Right lobe of liver (tissue), 6 donors: ENCODE measurements around the gene NAALADL2. TPM values are rescaled to one million over a fixed set of nuclear protein-coding genes. Genes with fewer than 3 reads are reported as not detected.
"Not testable (repeated sequence)": the region's sequence is repeated elsewhere in the genome, so short reads cannot be mapped to it uniquely, and the experiment has no call there.

Experiments used
- ATAC-seq, 4 donors: fragments of 200-7000 bp; cut with Tn5 transposase; one replicate each; pipeline ENCODE4 v1.9.1; 2020; ENCODE audit warnings: mild to moderate bottlenecking in 4 of 4, moderate library complexity in 4 of 4
- DNase-seq, 3 donors: peaks; one replicate each; pipeline ENCODE4 v3.0.0-alpha.2; 2020
- H3K27ac ChIP-seq, 3 donors: fragments of 200-600 bp; one replicate each; pipeline ENCODE4 v1.8.0; 2022
- H3K27me3 ChIP-seq, 2 donors: fragments of 200-600 bp; one replicate each; pipeline ENCODE4 v1.8.0; 2022
- H3K36me3 ChIP-seq, 4 donors: fragments of 200-600 bp; sonication (generic) in 1 of 4; one replicate each; pipeline versions ENCODE4 v1.5.1 to v1.8.0; 2017 to 2022; ENCODE audit warnings: control low read depth in 1 of 4
- H3K4me1 ChIP-seq, 4 donors: fragments of 200-600 bp; sonication (generic) in 1 of 4; one replicate each; pipeline versions ENCODE4 v1.5.1 to v1.8.0; 2017 to 2022; ENCODE audit warnings: control low read depth in 1 of 4
- H3K4me3 ChIP-seq, 3 donors: fragments of 200-600 bp; one replicate each; pipeline ENCODE4 v1.8.0; 2022
- H3K9me3 ChIP-seq, 4 donors: fragments of 200-600 bp; sonication (generic) in 1 of 4; one replicate each; pipeline versions ENCODE4 v1.5.1 to v1.8.0; 2017 to 2022; ENCODE audit warnings: control low read depth in 1 of 4
- CTCF ChIP-seq, 4 donors: fragments of 200-600 bp in 3 of 4; fragments of 450-650 bp in 1 of 4; IDR thresholded peaks; one replicate each; pipeline versions ENCODE4 v1.5.1 to v1.8.0; 2016 to 2022; ENCODE audit warnings: antibody characterized with exemption in 4 of 4, mild to moderate bottlenecking in 2 of 4
- POLR2A ChIP-seq: fragments of 450-650 bp; IDR thresholded peaks from one replicate; pipeline ENCODE4 v1.6.1; 2017; ENCODE audit warnings: antibody characterized with exemption, mild to moderate bottlenecking
- WGBS: methylation state at CpG from one replicate; pipeline ENCODE4 v1.1.6; 2018; ENCODE audit warnings: low coverage, low lambda C conversion rate; ENCODE audit not compliant: insufficient coverage; ENCODE audit errors: missing lambda C conversion rate; 5-methylcytosine and 5-hydroxymethylcytosine counted together
- intact Hi-C, 2 donors: fragments of 100-400 bp; cut with DNase I; formaldehyde crosslinking; loops; one replicate each; pipeline versions ENCODE4 v1.11.2 to v1.14.1; 2022
- total RNA-seq, 6 experiments: library from RNA; depleted of rRNA in 2 of 6; stranded (reverse); fragments of >200 nt in 2 of 6; fragmentation: NEBNext Ultra II Directional in 3 of 6; extraction: Animal tissue kit (Norgen Biotek cat#: 25700) in 3 of 6; gene quantifications; one replicate each; pipeline versions ENCODE4 v1.1.0 to v1.2.4, GENCODE V29; 2016 to 2023
- donor health status: DM: no; HTN: yes; CAD: no.
- donor health status: DM: no; HTN: no; CAD: no.
- donor health status: DM: no; HTN: no; CAD: no.
- donor health status: DM: no; HTN: yes; CAD: no.
- donor health status: DM: no; HTN: yes; CAD: no.

Gene NAALADL2
- total RNA-seq, 6 experiments from 2014 or later: 0.86 to 4.9 (median 3.2) TPM

GRCh38 chr3:175792245-175792644 lies 933.1 kb downstream of the NAALADL2 start:
- no peak for DNase-seq
- H3K27me3 ChIP-seq: no peaks in the 10 kb centered on the region
- ATAC-seq: peak in 3 of 4 donors; percentile 37 to 65 (median 60)
- no peak overlapping the region for H3K4me3 ChIP-seq
- no peaks in the 10 kb centered on the region for H3K36me3 ChIP-seq
- TF ChIP-seq POLR2A: no peak
- no peak for TF ChIP-seq CTCF (IDR thresholded peaks at IDR 0.05)
- intact Hi-C loops: no loop called here
- H3K9me3 ChIP-seq: no peaks in the 10 kb centered on the region
- no peak overlapping the region for H3K27ac ChIP-seq
- H3K4me1 ChIP-seq: no peaks in the 10 kb centered on the region

GRCh38 chr3:175798326-175798725 lies 939.2 kb downstream of the NAALADL2 start:
- intact Hi-C loops: no loop called here
- TF ChIP-seq CTCF (IDR thresholded peaks at IDR 0.05) (no peak), POLR2A (no peak)
- no peaks in the 10 kb centered on the region for H3K36me3 ChIP-seq

GRCh38 chr3:175805825-175806224 lies 946.7 kb downstream of the NAALADL2 start:
- ATAC-seq (no peak), DNase-seq (no peak)
- intact Hi-C loops: no loop called here
- no peak overlapping the region for H3K4me3 ChIP-seq
- no peaks in the 10 kb centered on the region for H3K4me1 ChIP-seq
- no peak for TF ChIP-seq POLR2A
- no peak for TF ChIP-seq CTCF (IDR thresholded peaks at IDR 0.05)
- WGBS: 69% methylated on average over 2 of the region's 2 CpGs
- no peaks in the 10 kb centered on the region for H3K9me3 ChIP-seq
- no peaks in the 10 kb centered on the region for H3K36me3 ChIP-seq
- no peaks in the 10 kb centered on the region for H3K27me3 ChIP-seq
- H3K27ac ChIP-seq: no peak overlapping the region

More at GRCh38 chr3:175798326-175798725, 939.2 kb downstream of the NAALADL2 start:
- no peak overlapping the region for H3K4me3 ChIP-seq
- H3K4me1 ChIP-seq: no peaks in the 10 kb centered on the region
- ATAC-seq (no peak), DNase-seq (no peak)
- no peaks in the 10 kb centered on the region for H3K9me3 ChIP-seq
- no peak overlapping the region for H3K27ac ChIP-seq
- H3K27me3 ChIP-seq: no peaks in the 10 kb centered on the region

GRCh38 chr3:175807175-175807574 lies 948.0 kb downstream of the NAALADL2 start:
- intact Hi-C loops: no loop called here
- no peaks in the 10 kb centered on the region for H3K27me3 ChIP-seq
- H3K4me1 ChIP-seq: no peaks in the 10 kb centered on the region
- no peaks in the 10 kb centered on the region for H3K9me3 ChIP-seq
- TF ChIP-seq CTCF (IDR thresholded peaks at IDR 0.05): no peak
- TF ChIP-seq POLR2A: no peak
- ATAC-seq (no peak), DNase-seq (no peak)
- H3K36me3 ChIP-seq: no peaks in the 10 kb centered on the region
- H3K4me3 ChIP-seq: no peak overlapping the region
- WGBS: 64% methylated on average over 1 of the region's 1 CpG
- H3K27ac ChIP-seq: no peak overlapping the region

- intact Hi-C loops: no loop called here
- no peaks in the 10 kb centered on the region for H3K4me1 ChIP-seq
- peaks cover 0 to 3% (median 0%) of the 10 kb centered on the region in 4 donors for H3K9me3 ChIP-seq
- H3K4me3 ChIP-seq: no peak overlapping the region
- TF ChIP-seq CTCF (IDR thresholded peaks at IDR 0.05) (no peak), POLR2A (no peak)
- H3K36me3 ChIP-seq: no peaks in the 10 kb centered on the region
- no peak for ATAC-seq
- DNase-seq: no peak
- WGBS: 77% methylated on average over 3 of the region's 3 CpGs
- no peak overlapping the region for H3K27ac ChIP-seq
- H3K27me3 ChIP-seq: no peaks in the 10 kb centered on the region
Measured at GRCh38 chr3:175818811-175819464, 959.8 kb downstream of the NAALADL2 start.

- H3K4me3 ChIP-seq, H3K9me3 ChIP-seq, ATAC-seq, H3K36me3 ChIP-seq, H3K4me1 ChIP-seq, H3K27me3 ChIP-seq, intact Hi-C loops, H3K27ac ChIP-seq, DNase-seq: not testable (repeated sequence)
- 76% methylated on average over 7 of the region's 7 CpGs for WGBS
Measured at GRCh38 chr3:175822766-175823491, 963.8 kb downstream of the NAALADL2 start.
